ENCODE results near the gene ARHGEF4. TPM values are rescaled to one million over a fixed set of nuclear protein-coding genes. Genes with fewer than 3 reads are reported as not detected.

ARHGEF4 gene
- total RNA-seq, 1 donor from 2014 or later: 74.8 TPM

DNA sequence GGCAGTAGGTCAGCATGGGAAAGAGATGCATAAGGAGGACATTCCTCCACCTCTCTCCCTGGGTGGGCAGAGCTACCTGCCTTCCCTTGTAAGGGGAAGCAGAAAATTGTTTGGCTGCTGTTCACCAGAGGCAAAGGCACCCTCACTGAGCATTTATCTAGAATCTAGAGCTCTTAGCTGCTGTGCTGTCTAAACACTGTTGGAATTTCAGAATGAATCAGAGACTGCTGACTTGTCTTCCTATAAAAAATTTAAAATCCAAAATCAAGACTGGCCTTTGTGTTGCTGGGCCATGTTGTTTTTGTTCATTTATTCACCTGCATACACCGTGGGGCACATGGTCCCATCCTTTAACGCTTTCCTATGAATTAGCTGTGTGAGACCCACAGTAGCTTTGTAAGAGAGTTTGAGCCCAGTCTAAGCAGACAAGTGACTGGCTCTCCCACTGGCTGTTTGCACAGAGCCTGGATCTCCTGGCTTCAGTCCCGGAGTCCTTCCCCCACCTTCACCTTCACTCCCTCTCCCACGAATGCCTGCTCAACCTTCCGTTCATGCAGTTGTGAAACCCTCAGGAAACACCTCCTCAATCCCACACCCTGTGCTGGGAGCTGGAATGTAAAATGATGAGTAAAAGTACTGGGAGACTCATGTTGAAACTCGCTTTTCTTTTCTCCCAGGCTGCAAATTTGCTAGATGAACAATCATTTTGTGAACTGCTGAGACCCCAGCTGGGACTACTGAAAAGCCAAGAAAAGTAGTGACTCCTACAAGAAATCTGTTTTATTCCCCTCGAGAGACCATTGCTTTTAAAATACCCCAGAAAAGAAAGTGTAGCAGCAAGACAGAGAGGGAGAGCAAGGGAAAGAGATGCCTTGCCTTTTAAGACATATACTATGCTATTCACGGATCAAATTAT, 180.4 kb downstream of the ARHGEF4 start:
- peak; percentile 95 for FAIRE-seq
- Histone ChIP-seq H3K36me3 (ENCODE audit: control insufficient read depth, insufficient read depth, low read length) (no peaks in the 10 kb centered on the region), H3K27me3 (ENCODE audit: control insufficient read depth, insufficient read depth, low read length) (no peaks in the 10 kb centered on the region), H3K4me3 (ENCODE audit: low read depth, low read length) (peak overlapping the region; percentile 10)
- TF ChIP-seq CTCF (IDR thresholded peaks at IDR 0.05; ENCODE audit: insufficient read depth, low read length, severe bottlenecking): no peak
- peak; percentile 100 for DNase-seq (ENCODE audit: low read depth)

DNA sequence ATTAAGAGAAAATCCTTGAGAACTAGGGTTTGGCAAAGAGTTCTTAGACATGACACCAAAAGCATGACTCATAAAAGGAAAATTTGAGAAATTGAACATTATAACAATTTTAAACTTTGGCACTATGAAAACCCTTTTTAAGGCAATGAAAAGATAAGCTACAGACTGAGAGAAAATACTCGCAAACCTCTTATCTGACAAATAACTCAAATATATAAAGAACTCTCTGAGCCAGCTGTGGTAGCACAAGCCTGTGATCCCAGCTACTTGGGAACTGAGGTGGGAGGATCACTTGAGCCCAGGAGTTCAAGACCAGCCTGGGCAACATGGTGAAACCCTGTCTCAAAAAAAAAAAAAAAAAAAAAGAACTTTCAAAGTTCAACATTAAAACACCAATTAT, 186.0 kb downstream of the ARHGEF4 start:
- FAIRE-seq (no peak), DNase-seq (ENCODE audit: low read depth) (no peak)
- H3K27me3 ChIP-seq (ENCODE audit: control insufficient read depth, insufficient read depth, low read length): no peaks in the 10 kb centered on the region
- H3K4me3 ChIP-seq (ENCODE audit: low read depth, low read length): no peak overlapping the region
- TF ChIP-seq CTCF (IDR thresholded peaks at IDR 0.05; ENCODE audit: insufficient read depth, low read length, severe bottlenecking): no peak
- H3K36me3 ChIP-seq (ENCODE audit: control insufficient read depth, insufficient read depth, low read length): peaks cover 4% of the 10 kb centered on the region

GRCh38 chr2:131023758-131024157, 187.0 kb downstream of the ARHGEF4 start:
- FAIRE-seq: no peak
- no peak overlapping the region for H3K4me3 ChIP-seq (ENCODE audit: low read depth, low read length)
- H3K36me3 ChIP-seq (ENCODE audit: control insufficient read depth, insufficient read depth, low read length): peaks cover 10% of the 10 kb centered on the region
- DNase-seq (ENCODE audit: low read depth): peak; percentile 21
- TF ChIP-seq CTCF (IDR thresholded peaks at IDR 0.05; ENCODE audit: insufficient read depth, low read length, severe bottlenecking): no peak
- H3K27me3 ChIP-seq (ENCODE audit: control insufficient read depth, insufficient read depth, low read length): no peaks in the 10 kb centered on the region

DNA sequence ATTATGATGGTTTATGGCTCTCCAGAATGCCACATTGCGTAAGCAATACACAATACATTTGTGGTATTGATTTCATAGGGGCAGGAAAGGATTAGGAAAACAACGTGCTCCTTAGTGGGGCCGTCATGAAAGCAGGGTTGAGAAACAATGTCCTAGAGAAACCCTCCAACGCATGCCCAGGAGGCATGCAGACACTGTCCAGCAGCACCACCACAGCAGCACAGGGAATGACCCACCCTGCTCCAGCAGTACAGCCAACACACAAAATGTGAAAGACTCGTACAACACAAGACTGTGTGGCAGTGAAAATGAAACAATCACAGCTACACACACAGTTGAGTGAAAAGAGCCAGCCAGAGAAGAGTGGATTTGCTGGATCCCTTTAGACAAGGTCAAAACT, 190.2 kb downstream of the ARHGEF4 start:
- H3K36me3 ChIP-seq (ENCODE audit: control insufficient read depth, insufficient read depth, low read length): peaks cover 13% of the 10 kb centered on the region
- DNase-seq (ENCODE audit: low read depth) (no peak), FAIRE-seq (no peak)
- no peaks in the 10 kb centered on the region for H3K27me3 ChIP-seq (ENCODE audit: control insufficient read depth, insufficient read depth, low read length)
- TF ChIP-seq CTCF (IDR thresholded peaks at IDR 0.05; ENCODE audit: insufficient read depth, low read length, severe bottlenecking): no peak
- H3K4me3 ChIP-seq (ENCODE audit: low read depth, low read length): no peak overlapping the region

- Histone ChIP-seq H3K36me3 (ENCODE audit: control insufficient read depth, insufficient read depth, low read length) (peaks cover 13% of the 10 kb centered on the region), H3K27me3 (ENCODE audit: control insufficient read depth, insufficient read depth, low read length) (no peaks in the 10 kb centered on the region), H3K4me3 (ENCODE audit: low read depth, low read length) (no peak overlapping the region)
- DNase-seq (ENCODE audit: low read depth) (no peak), FAIRE-seq (peak; percentile 18)
- TF ChIP-seq CTCF (IDR thresholded peaks at IDR 0.05; ENCODE audit: insufficient read depth, low read length, severe bottlenecking): no peak
Observed at GRCh38 chr2:131027566-131028528, 191.1 kb downstream of the ARHGEF4 start.
